GM18519 (cell line): ENCODE results near the gene GPBP1.

Experiments used
- ATAC-seq: cut with Tn5 transposase; IDR thresholded peaks from one replicate; pipeline ENCODE4 v1.9.1; 2021; ENCODE audit warnings: mild to moderate bottlenecking, moderate library complexity; ENCODE audit not compliant: unreplicated experiment, low FRiP score

Gene GPBP1

DNA sequence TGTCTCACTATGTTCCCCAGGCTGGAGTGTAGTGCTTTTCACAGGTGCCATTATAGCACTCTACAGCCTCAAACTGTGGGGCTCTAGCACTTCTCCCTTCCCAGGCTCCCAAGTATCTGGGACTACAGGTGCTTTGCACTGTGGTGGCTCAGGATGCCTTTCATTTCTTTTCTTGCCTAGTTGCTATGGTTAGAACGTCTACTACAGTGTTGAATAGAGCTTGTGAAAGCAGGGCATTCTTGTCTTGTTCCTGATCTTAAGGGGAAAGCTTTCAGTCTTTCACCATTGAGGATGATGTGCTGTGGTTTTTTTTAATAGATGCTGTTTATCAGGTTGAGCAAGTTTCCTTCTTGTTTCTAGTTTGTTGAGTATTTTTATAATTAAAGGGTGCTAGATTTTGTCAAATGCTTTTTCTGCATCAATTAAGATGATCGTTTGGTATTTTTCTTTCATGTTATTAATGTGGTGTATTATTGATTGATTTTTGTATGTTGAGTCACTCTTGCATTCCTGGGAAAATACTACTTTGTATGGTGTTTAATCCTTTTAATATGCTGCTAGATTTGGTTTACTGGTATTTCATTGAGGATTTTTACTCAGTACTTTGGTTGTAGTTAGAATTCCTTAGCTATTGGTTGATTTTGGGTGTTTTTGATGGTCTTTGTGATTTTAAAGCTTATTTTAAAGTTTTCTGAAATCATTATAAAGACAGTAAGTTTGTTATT is 35.6 kb downstream of the GPBP1 start:
- ATAC-seq, result no peak

DNA sequence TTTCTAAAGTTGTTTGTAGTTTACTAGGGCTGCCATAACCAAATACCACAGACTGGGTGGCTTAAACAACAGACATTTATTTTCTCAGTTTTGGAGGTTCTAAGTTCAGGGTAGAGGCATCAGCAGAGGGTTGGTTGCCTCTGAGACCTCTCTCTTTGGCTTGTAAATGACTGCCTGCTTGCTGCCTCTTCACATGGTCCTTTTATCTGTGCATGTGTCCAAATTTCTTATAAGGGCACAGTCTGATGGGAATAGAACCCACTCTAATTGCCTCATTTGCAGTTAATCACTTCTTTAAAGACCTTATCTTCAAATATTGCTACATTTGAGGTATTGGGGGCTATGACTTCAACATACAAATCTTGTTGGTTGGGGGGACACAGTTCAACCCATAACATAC is 36.8 kb downstream of the GPBP1 start:
- ATAC-seq, result no peak

DNA sequence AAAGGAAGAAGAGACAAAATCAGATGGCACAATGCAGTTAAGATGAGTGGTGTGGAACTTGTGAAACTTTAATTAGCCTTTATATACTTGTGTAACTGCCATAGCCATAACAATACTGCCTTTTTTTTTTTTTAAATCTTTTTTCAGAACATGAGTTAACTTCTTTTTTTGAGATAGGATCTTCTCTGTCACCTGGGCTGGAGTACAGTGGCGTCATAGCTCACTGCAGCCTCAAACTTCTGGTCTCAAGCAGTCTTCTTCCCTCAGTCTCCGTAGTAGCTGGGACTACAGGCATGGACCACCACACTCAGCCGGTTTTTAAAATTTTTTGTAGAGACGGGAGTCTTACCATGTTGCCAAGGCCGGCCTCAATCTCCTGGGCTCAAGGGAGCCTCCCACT is 37.2 kb downstream of the GPBP1 start:
- no peak for ATAC-seq

DNA sequence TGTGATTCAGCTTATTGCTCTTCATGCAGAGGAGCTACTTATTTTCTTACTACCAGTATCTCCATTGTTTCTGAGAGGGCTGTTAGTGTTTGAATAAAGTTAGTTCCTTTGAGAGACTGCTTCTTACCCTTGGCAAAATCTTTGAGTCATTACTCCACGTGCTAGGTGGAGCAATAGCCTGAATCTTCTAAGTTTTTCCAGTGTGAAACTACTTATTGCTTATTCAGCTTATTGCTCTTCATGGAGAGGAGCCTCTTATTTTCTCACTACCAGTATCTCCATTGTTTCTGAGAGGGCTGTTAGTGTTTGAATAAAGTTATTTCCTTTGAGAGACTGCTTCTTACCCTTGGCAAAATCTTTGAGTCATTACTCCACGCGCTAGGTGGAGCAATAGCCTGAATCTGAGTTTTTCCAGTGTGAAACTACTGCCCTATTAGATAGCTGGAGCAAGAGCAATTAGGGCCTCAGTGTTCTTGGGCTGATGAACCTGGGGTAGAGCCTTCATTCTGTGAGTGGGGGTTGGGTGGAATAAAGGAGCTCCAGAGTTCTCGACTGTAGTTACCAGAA is 41.9 kb downstream of the GPBP1 start:
- ATAC-seq, result no peak

DNA sequence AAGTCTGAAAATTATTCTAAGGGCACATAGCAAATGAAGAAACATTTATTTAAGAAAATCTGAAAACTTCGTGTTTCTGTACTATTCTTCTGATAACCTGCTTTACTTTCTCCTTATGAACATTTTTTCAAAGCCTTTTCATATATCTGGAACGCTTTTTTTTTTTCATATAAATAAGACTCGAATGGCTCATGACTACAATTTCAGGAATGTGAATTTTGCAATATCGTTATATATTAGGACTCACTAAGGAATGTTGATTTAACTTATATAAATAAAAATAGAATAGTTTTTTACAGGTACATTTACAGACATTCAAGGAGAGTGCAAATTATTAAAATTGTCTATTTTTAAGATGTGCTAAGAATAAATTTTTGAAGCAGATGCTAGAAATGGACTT is 42.9 kb downstream of the GPBP1 start:
- ATAC-seq, result no peak

DNA sequence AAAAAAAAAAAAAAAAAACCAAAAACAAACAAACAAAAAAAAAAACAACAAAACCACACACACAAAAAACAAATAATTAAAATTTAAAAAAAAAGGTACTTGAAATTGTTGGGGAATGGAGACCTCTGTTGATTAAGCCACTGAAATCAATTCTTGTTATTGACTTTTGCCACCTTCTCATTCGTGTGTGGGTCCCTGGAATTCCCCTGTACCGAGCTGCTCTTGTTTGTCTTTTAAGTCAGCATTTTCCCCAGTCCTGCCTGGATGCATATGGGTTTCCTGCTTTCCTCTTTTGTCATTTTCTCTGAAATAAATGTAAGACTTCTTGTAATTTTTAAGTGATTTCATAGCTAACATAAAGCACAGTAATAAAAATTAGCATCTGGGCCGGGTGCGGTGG is 45.5 kb downstream of the GPBP1 start:
- ATAC-seq, result no peak

DNA sequence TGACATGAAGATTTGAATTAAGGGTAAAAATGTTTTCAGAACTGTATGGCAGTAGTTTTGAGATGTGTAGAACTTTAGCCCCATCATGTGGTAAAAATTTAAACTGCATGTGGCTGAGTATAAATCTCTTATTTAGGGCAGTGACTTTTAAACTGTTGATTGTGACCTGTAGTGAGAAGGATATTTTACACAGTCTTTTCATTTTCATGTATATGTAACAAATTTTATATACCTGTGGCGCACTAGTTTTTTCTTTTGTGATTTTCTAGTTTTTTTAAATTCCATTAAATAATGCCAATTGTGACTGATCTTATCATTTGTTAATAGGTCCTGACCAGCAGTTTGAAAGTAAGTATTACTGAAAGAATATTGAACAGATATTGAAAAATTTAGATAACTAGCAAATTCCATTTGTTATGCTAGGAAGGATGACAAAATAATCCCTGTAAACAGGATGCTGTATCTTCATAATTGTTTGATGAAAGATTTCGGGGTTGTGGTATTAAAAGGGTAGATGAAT is 47.2 kb downstream of the GPBP1 start:
- ATAC-seq, result no peak

DNA sequence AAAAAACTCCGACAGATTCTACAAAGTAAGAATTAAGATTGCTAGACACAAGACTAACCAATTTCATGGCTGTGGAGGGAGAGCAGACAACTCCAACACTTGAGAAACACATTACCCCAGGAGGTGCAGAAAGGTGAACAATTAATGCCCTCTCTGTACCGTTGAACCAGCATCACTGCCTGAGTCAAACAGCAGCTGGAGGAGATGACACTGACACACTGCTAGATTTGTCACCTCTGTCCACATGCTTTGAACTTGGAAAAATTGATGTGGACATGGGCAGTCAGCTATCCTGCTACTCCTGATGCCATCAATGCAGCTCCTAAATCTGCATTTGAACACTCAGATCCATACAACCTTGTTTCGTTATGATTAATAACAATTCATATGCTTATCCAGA is 51.7 kb downstream of the GPBP1 start:
- ATAC-seq, result no peak

DNA sequence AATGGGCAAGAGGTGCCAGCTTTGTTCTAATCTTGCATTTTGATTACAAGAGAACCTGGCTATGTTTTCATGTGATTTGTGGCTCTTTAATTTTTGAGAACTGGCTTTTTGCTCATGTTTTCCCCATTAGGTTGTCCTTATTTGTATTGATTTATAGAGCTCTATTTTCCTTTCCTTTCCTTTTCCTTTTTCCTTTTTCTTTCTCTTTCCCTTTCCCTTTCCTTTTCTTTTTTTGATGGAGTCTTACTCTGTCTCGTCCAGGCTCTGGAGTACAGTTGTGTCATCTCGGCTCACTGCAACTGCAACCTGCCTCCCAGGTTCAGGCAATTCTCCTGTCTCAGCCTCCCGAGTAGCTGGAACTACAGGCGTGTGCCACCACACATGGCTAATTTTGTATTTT is 55.5 kb downstream of the GPBP1 start:
- no peak for ATAC-seq

DNA sequence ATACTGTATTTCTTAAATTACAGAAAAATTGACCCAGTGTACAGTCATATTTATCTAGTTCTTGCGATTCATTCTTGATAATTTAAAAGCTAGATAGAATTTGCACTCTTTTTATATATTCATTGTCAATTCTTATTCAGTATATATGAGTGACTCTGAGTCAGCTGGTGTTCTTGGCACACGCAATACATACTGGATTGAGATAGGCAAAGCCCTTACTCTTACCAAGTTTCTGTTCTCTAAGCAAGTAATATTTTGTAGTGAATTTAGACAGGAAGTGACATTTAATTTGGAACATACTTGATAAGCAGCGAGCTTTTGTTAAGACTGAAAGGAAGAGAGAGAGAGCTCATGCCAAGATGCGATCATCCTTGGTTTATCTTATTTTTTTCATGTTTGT is 57.7 kb downstream of the GPBP1 start:
- ATAC-seq, result no peak

DNA sequence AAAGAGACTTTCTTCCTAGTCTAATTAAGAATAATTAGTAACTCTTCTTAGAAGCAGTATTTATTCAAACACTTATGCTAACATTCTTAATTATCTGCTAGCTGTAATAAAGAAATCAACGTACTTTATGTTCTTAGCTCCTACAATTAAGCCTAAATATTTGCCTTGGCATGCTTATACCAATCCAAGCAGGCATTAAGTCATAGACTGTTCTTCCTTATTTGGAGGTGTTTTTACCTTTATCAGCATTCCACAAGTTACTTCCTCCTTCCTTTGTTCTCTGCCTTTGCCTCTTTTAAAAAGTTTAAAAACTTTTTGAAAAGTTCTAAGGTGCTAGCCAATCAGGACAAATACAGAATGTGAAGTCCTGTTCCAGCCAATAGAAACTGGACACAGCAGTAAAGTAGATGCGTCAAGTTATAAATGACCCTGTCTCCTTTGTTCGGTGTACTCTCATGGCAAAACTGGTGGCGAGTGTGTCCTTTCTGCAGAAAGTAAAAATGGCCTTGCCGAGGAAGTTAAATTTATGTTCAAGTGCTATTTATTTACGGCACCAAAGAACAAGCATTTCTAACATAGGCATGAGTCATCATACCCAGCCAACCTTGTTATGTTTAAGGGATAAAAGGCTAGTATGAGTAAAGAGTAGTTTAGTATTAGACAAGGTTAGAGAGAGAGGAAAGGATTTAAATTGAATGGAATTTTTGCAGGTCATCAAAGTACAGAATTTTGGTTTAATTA is 58.6 kb downstream of the GPBP1 start:
- ATAC-seq, result no peak

DNA sequence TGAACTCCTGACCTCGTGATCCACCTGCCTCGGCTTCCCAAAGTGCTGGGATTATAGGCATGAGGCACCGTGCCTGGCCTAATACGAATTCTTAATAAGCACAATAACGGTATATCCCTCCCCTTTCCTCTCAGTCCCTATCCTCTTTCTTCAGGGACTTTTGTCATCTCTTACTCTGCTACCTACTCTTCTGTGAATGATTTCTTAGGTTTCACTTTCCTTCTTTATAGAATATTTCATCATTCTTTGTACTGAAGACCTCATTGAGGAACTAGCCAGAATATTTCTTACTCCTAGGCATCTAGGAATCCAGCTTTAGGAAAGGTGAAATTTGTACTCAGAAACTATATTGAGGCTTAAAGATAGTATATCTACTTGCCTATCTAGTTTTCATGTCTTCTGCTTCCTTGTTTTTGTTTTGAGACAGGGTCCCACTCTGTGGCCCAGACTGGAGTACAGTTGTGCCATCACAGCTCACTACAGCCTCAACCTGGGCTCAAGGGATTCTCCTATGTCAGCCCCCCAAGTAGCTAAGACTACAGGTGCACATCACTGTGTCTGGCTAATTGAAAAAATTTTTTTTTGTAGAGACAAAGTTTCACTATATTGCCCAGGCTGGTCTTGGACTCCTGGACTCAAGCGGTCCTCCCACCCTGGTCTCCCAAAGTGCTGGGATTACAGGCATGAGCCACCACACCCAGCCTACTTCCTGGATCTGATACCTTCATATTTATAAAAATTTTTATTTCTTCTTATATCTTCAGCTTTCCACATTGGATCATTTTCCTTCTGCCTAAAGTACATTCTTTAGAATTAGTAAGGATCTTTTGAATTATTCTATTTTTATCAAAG is 69.7 kb downstream of the GPBP1 start:
- ATAC-seq, result no peak

DNA sequence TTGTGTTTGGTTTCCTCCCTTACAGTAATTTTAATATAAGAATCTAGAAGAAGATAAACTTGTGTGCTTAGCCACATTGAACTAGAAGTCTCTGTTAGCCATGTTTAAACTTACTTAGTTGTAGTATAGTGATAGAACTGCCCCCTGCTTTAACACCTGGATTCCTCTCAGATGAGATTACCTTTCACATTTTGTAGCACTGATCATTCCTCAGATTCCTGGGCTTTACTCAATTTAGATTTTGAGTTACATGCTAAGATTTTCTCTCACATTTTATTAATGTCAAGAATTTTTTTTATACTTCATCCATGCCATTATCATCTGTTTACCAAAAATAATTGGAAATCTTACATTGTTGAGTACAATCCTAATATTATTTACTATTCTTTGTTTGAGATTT is 70.5 kb downstream of the GPBP1 start:
- no peak for ATAC-seq

DNA sequence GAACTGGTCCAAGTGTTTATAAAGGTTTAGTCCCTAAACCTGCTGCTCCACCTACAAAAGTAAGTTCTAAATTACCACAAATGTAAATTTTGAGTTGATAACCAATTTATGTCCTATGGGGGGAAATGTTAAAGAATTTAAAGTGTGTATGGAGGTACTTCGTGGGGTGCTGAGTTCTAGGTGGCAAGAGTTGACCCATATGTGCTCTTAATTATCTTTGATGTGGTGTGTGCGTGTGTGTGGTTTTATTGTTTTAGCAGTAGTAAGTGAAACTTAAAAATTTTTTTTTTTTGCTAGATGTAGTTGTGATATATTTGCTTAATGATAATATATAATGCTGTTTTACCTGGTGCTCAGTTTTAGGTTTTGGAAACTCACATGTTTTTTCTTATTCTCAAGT is 72.6 kb downstream of the GPBP1 start:
- no peak for ATAC-seq

DNA sequence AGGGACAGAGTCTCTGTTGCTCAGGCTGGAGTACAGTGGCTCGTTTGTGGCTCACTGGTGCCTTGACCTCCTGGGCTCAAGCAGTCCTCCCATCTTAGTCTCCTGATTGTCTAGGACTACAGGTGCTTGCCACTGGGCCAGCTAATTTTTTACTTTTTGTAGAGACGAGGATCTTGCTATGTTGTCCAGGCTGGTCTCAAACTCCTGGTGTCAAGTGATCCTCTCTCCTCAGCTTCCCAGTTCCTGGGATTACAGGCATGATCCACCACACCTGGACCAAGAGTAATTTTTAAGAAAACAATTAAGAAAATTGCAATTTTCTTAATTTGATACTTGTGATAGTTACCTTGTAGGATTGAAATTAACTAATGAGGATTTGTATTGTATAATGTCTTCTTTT is 73.9 kb downstream of the GPBP1 start:
- ATAC-seq, result no peak

DNA sequence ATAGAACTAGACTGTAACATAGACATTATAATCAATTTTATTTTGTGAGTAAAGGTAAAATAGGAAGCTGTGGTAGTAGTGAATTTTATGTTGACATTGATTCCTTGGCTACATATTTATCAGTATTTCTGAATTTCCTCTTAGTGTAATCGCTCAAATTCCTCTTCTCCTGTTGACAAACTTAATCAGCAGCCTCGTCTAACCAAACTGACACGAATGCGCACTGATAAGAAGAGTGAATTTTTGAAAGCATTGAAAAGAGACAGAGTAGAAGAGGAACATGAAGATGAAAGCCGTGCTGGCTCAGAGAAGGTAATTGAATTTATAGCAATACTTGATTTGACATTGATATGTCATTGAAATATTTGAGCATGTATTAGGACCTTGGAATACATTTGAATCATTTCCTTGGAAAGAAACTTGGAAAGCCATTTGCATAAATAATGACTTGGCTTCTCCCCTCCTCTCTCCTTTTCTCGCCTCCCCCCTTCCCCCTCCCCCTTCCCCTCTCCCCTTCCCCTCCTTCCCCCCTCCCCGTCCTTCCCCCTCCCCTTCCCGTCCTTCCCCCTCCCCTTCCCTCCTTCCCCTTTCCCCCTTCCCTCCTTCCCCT is 75.5 kb downstream of the GPBP1 start:
- no peak for ATAC-seq

DNA sequence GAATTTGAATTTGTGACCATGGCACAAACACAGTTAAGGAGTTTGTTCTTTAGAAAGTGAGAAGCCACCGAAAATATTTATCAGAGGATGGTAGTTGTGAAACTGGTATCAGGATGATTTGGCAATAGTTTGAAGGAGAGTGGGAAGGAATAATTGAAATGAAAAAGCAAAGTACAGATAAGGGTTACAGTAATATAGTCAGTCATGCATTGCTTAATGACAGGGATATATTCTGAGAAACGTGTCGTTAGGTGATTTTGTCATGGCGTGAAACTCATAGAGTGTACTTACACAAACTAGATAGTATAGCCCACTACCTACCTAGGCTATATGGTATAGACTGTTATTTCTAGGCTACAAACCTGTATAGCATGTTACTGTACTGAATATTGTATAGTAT is 84.2 kb downstream of the GPBP1 start:
- ATAC-seq, result no peak

DNA sequence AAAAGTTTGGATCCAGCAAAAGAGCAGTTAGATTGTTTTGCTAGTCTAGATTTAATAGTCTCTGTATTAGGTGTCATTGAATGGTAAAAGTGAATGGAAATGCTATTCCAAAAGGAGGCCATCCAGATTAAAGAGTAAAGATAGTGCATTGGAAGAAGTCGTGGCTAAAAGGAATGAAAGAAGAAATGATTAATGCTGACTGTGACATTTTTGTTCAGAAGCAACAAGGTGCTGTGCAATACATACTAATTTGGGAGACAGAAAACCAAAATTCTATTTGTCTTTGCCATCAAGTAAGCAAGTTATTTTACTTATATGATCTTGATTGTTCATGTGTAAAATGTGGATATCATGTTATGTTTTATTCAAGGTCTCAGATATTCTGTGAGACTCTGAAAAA is 85.1 kb downstream of the GPBP1 start:
- no peak for ATAC-seq

DNA sequence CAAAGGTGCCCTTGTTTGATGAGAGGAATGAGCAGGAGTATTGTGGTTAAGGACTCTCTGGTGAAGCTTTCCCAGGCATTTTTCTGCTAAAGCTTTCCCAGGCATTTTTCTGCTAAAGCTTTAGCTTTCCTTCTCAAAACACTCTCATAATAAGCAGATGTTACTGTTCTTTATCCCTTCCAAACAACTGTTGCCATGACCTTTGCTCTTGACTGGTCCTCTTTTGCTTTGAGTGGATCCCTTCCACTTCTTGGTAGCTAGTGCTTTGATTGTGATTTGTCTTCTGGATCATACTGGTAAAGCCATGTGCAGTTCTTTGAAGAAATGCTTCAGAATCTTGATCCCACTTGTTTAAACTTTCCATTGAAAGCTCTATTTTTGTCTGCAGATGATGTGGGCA is 85.8 kb downstream of the GPBP1 start:
- no peak for ATAC-seq

DNA sequence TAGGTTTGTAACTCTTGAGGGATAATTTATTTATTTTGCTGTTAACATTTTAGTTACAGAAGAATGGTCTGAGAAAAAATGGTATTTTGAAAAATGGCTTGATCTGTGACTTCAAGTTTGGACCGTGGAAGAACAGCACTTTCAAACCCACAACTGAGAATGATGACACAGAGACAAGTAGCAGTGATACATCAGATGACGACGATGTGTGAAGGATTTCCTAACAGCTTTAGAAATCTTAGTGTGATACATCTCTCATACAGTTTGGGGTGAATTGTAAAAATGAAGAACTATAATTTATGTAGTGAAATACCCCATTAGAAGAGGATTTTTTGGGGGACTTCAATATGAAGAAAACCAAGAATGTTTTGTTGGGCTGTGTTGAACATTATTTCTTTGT is 88.7 kb downstream of the GPBP1 start:
- no peak for ATAC-seq
